HCT116 (cell line): Measurements from ENCODE around the gene TJP2. TPM values are rescaled to one million over a fixed set of nuclear protein-coding genes. Genes with fewer than 3 reads are reported as not detected.

Experiments
- ATAC-seq: fragments of 200-7000 bp; cut with Tn5 transposase; 2 replicates; pipeline ENCODE4 v1.9.1; 2020; ENCODE audit warnings: mild to moderate bottlenecking, moderate library complexity
- BruUV-seq: library from RNA; stranded (reverse); fragments of 400-500 nt; replicated peaks from 2 replicates; lab custom pipeline; 2021; lab: Mats Ljungman, UMichigan
- CTCF ChIA-PET: fragments of 300-600 bp; sonication (Branson Sonifier 250); formaldehyde crosslinking; loops from one replicate; lab custom pipeline; 2021; ENCODE audit warnings: antibody characterized with exemption; lab: Charles Lee
- POLR2A ChIA-PET: fragments of 300-600, 350-600 bp; sonication (Branson Sonifier 250); formaldehyde crosslinking; loops from one replicate; lab custom pipeline; 2021; ENCODE audit warnings: antibody characterized with exemption; lab: Charles Lee
- RAD21 ChIA-PET, 2 experiments: fragments of 300-600 bp; sonication (Branson Sonifier 250); formaldehyde crosslinking; loops; one replicate each; lab custom pipeline; 2023; ENCODE audit warnings: low total read pairs in 2 of 2; ENCODE audit not compliant: uncharacterized antibody in 2 of 2, unreplicated experiment in 2 of 2, low non-redundant PET in 1 of 2; lab: Charles Lee
- DNase-seq: peaks from one replicate; pipeline ENCODE4 v3.0.0-alpha.2; 2010; ENCODE audit warnings: low read depth, low spot score
- H2AFZ ChIP-seq: fragments of 200-600 bp; shearing (Covaris generic), sonication (generic); 2 replicates; pipeline ENCODE4 v1.6.1; 2017; ENCODE audit warnings: low read depth, mixed run types, mixed read lengths, antibody characterized with exemption, low read length; ENCODE audit not compliant: poor library complexity, severe bottlenecking
- H3K27ac ChIP-seq: 2 replicates; pipeline ENCODE4 v1.5.1; 2012; ENCODE audit warnings: low read depth, low read length
- H3K27me3 ChIP-seq: fragments of 200-600 bp; sonication (generic); 2 replicates; pipeline ENCODE4 v1.6.1; 2016; ENCODE audit warnings: mixed run types, low read length, mixed read lengths; ENCODE audit not compliant: insufficient read depth
- H3K36me3 ChIP-seq, 2 experiments: fragments of 200-500 bp in 1 of 2; fragments of 200-600 bp in 1 of 2; sonication (Bioruptor generic) in 1 of 2; sonication (generic) in 1 of 2; 2 replicates each; pipeline versions ENCODE4 v1.5.1 to v1.6.1; 2014 to 2016; ENCODE audit warnings: low read length in 2 of 2, inconsistent platforms in 1 of 2, mixed read lengths in 1 of 2, mixed run types in 1 of 2; ENCODE audit not compliant: insufficient read depth in 2 of 2, control insufficient read depth in 1 of 2
- H3K4me1 ChIP-seq, 2 experiments: fragments of 200-600 bp in 1 of 2; sonication (generic) in 1 of 2; 2 replicates each; pipeline versions ENCODE4 v1.5.1 to v1.6.1; 2012 to 2017; ENCODE audit warnings: low read length in 2 of 2, inconsistent platforms in 1 of 2, mild to moderate bottlenecking in 1 of 2, mixed read lengths in 1 of 2, mixed run types in 1 of 2, moderate library complexity in 1 of 2; ENCODE audit not compliant: insufficient read depth in 2 of 2, control insufficient read depth in 1 of 2
- H3K4me2 ChIP-seq: fragments of 200-600 bp; sonication (generic); 2 replicates; pipeline ENCODE4 v1.6.1; 2017; ENCODE audit warnings: mixed run types, low read length, mixed read lengths
- H3K4me3 ChIP-seq, 2 experiments: fragments of 200-600 bp in 1 of 2; sonication (generic) in 1 of 2; replicated peaks in 1 of 2; 2 replicates each; pipeline ENCODE4 v1.5.1; 2011 to 2016; ENCODE audit warnings: low read length in 2 of 2, control low read depth in 1 of 2, low read depth in 1 of 2, mild to moderate bottlenecking in 1 of 2, mixed read lengths in 1 of 2, mixed run types in 1 of 2
- H3K79me2 ChIP-seq: fragments of 200-600 bp; sonication (generic); 2 replicates; pipeline ENCODE4 v1.6.1; 2017; ENCODE audit warnings: mild to moderate bottlenecking, mixed run types, low read length, moderate library complexity, mixed read lengths; ENCODE audit not compliant: insufficient read depth
- H3K9ac ChIP-seq: fragments of 200-600 bp; sonication (generic); 2 replicates; pipeline ENCODE4 v1.6.1; 2016; ENCODE audit warnings: low read length, mixed read lengths
- H3K9me2 ChIP-seq: fragments of 200-600 bp; sonication (generic), shearing (Covaris generic); 2 replicates; pipeline ENCODE4 v1.6.1; 2017; ENCODE audit warnings: mixed run types, mild to moderate bottlenecking, moderate library complexity; ENCODE audit not compliant: insufficient read depth
- H3K9me3 ChIP-seq, 2 experiments: fragments of 200-500 bp in 1 of 2; fragments of 200-600 bp in 1 of 2; sonication (Bioruptor generic) in 1 of 2; sonication (generic) in 1 of 2; 2 replicates each; pipeline ENCODE4 v1.6.1; 2014 to 2017; ENCODE audit warnings: low read length in 2 of 2, mixed read lengths in 2 of 2, inconsistent platforms in 1 of 2, low read depth in 1 of 2, mild to moderate bottlenecking in 1 of 2, mixed run types in 1 of 2, moderate library complexity in 1 of 2; ENCODE audit not compliant: control insufficient read depth in 1 of 2, insufficient read depth in 1 of 2
- H4K20me1 ChIP-seq: fragments of 200-600 bp; sonication (generic), shearing (Covaris generic); 2 replicates; pipeline ENCODE4 v1.6.1; 2017; ENCODE audit warnings: mixed run types, mild to moderate bottlenecking, moderate library complexity; ENCODE audit not compliant: insufficient read depth
- ATF3 ChIP-seq: IDR thresholded peaks from 2 replicates; pipeline ENCODE4 v1.6.1; 2012
- CBX3 ChIP-seq: IDR thresholded peaks from 2 replicates; pipeline ENCODE4 v1.6.1; 2012; ENCODE audit warnings: low read depth
- EGR1 ChIP-seq: IDR thresholded peaks from 2 replicates; pipeline ENCODE4 v1.6.1; 2012; ENCODE audit warnings: low read depth
- EZH2 ChIP-seq: fragments of 200-600 bp; sonication (generic); IDR thresholded peaks from 2 replicates; pipeline ENCODE4 v1.6.1; 2017; ENCODE audit warnings: antibody characterized with exemption, mixed run types
- EZH2phosphoT487 ChIP-seq: fragments of 200-600 bp; IDR thresholded peaks from 2 replicates; pipeline ENCODE4 v1.6.1; 2018; ENCODE audit warnings: antibody characterized with exemption, borderline replicate concordance
- FOSL1 ChIP-seq: IDR thresholded peaks from 2 replicates; pipeline ENCODE4 v1.6.1; 2012; ENCODE audit warnings: low read depth
- JUND ChIP-seq: IDR thresholded peaks from 2 replicates; pipeline ENCODE4 v1.6.1; 2012
- MAX ChIP-seq: IDR thresholded peaks from 2 replicates; pipeline ENCODE4 v1.6.1; 2012
- RAD21 ChIP-seq: IDR thresholded peaks from 2 replicates; pipeline ENCODE4 v1.6.1; 2012; ENCODE audit warnings: low read depth, mild to moderate bottlenecking
- REST ChIP-seq: IDR thresholded peaks from 2 replicates; pipeline ENCODE4 v1.6.1; 2012; ENCODE audit warnings: low read depth
- SP1 ChIP-seq: IDR thresholded peaks from 2 replicates; pipeline ENCODE4 v1.6.1; 2012; ENCODE audit warnings: low read depth
- SRF ChIP-seq: IDR thresholded peaks from 2 replicates; pipeline ENCODE4 v1.6.1; 2012; ENCODE audit warnings: low read depth
- YY1 ChIP-seq: IDR thresholded peaks from 2 replicates; pipeline ENCODE4 v1.6.1; 2011; ENCODE audit warnings: low read length, low read depth, moderate library complexity, mild to moderate bottlenecking; ENCODE audit not compliant: insufficient replicate concordance; ENCODE audit errors: extremely low read depth
- ZFX ChIP-seq: fragments of 450-650 bp; IDR thresholded peaks from 2 replicates; pipeline ENCODE4 v1.6.1; 2017
- intact Hi-C: fragments of 100-400 bp; cut with micrococcal nuclease; formaldehyde crosslinking; loops from 2 replicates; pipeline ENCODE4 v1.10.0; 2022
- total RNA-seq: library from RNA; stranded (reverse); gene quantifications from one replicate; pipeline ENCODE4 v1.2.1, GENCODE V29; 2021; ENCODE audit not compliant: unreplicated experiment

TJP2 gene
- total RNA-seq, 1 experiment from 2014 or later, result 39.7 TPM

- DNase-seq (no peak), ATAC-seq (no peak)
- BruUV-seq, result no TSS peak
- no peaks in the 10 kb centered on the region for H3K36me3 ChIP-seq
- H3K4me3 ChIP-seq, result no peak overlapping the region
- ChIA-PET RAD21 (no interaction called here), CTCF (interaction anchor here (1.0 kb wide), 1 partner anchor 115 kb away, joined by 3 read pairs; no protein-coding TSS in a partner anchor), POLR2A (no interaction called here)
- TF ChIP-seq MAX, result no peak
- no peak for TF ChIP-seq SRF
- no peak for TF ChIP-seq EZH2phosphoT487
- no peak for TF ChIP-seq YY1
- TF ChIP-seq ZFX, result no peak
- TF ChIP-seq SP1, result no peak
- TF ChIP-seq ATF3, result no peak
- TF ChIP-seq EZH2, result no peak
- TF ChIP-seq CBX3, result no peak
- no peak for TF ChIP-seq EGR1
- no peak for TF ChIP-seq REST
- no peak for TF ChIP-seq JUND
- no peak for TF ChIP-seq RAD21
- TF ChIP-seq FOSL1, result no peak
- no peaks in the 10 kb centered on the region for H4K20me1 ChIP-seq
- no peaks in the 10 kb centered on the region for H3K4me1 ChIP-seq
- no peak overlapping the region for H2AFZ ChIP-seq
- no peaks in the 10 kb centered on the region for H3K9me3 ChIP-seq
- H3K27ac ChIP-seq, result no peak overlapping the region
- H3K9me2 ChIP-seq, result no peaks in the 10 kb centered on the region
- intact Hi-C loops, result no loop called here
- no peak overlapping the region for H3K9ac ChIP-seq
- H3K4me2 ChIP-seq, result no peak overlapping the region
- no peaks in the 10 kb centered on the region for H3K79me2 ChIP-seq
- no peaks in the 10 kb centered on the region for H3K27me3 ChIP-seq
Measured at GRCh38 chr9:69273161-69273560, 99.1 kb downstream of the TJP2 start.
